SK-N-SH (cell line): ENCODE data around the gene CHMP6. TPM values are rescaled to one million over a fixed set of nuclear protein-coding genes. Genes with fewer than 3 reads are reported as not detected.
"Not testable (repeated sequence)": the region's sequence is repeated elsewhere in the genome, so short reads cannot be mapped to it uniquely, and the experiment has no call there.

Experiments used
- CTCF ChIA-PET: fragments of 300-600, 350-600 bp; formaldehyde crosslinking; extraction: SDS; loops from one replicate; lab custom pipeline; 2021; lab: Yijun Ruan, JAX
- POLR2A ChIA-PET: fragments of 350-600 bp; sonication (Branson Sonifier 250); formaldehyde crosslinking; extraction: SDS; loops from one replicate; lab custom pipeline; 2020; ENCODE audit warnings: antibody characterized with exemption, inconsistent platforms; lab: Yijun Ruan, JAX
- DNase-seq: peaks from one replicate; pipeline ENCODE4 v3.0.0; 2012
- H2AFZ ChIP-seq: fragments of 200-600 bp; sonication (generic); 2 replicates; pipeline ENCODE4 v1.8.1; 2016; ENCODE audit warnings: antibody characterized with exemption, mild to moderate bottlenecking, low read depth
- H3F3A ChIP-seq: fragments of 200-600 bp; sonication (generic); replicated peaks from 2 replicates; pipeline ENCODE3; 2016; ENCODE audit warnings: antibody characterized with exemption, mild to moderate bottlenecking; ENCODE audit not compliant: insufficient read depth
- H3K27ac ChIP-seq, 2 experiments: fragments of 200-500 bp in 1 of 2; fragments of 200-600 bp in 1 of 2; sonication (Bioruptor generic) in 1 of 2; sonication (generic), shearing (Covaris generic) in 1 of 2; 2 replicates each; pipeline versions ENCODE4 v1.5.1 to v1.6.1; 2014 to 2016; ENCODE audit warnings: low read depth in 2 of 2, inconsistent platforms in 1 of 2, low read length in 1 of 2, mild to moderate bottlenecking in 1 of 2, mixed read lengths in 1 of 2
- H3K27me3 ChIP-seq: fragments of 200-600 bp; sonication (generic), shearing (Covaris generic); 2 replicates; pipeline ENCODE4 v1.6.1; 2016; ENCODE audit warnings: mixed run types; ENCODE audit not compliant: insufficient read depth
- H3K36me3 ChIP-seq, 2 experiments: fragments of 200-500 bp in 1 of 2; fragments of 200-600 bp in 1 of 2; sonication (Bioruptor generic) in 1 of 2; sonication (generic) in 1 of 2; replicated peaks in 1 of 2; 2 replicates each; pipeline versions ENCODE3 to v1.5.1; 2014 to 2016; ENCODE audit warnings: low read length in 1 of 2, mild to moderate bottlenecking in 1 of 2; ENCODE audit not compliant: insufficient read depth in 2 of 2, control insufficient read depth in 1 of 2
- H3K4me1 ChIP-seq, 2 experiments: fragments of 200-500 bp in 1 of 2; fragments of 200-600 bp in 1 of 2; sonication (Bioruptor generic) in 1 of 2; sonication (generic), shearing (Covaris generic) in 1 of 2; 2 replicates each; pipeline versions ENCODE4 v1.5.1 to v1.6.1; 2014 to 2016; ENCODE audit warnings: low read depth in 1 of 2, low read length in 1 of 2, mixed run types in 1 of 2; ENCODE audit not compliant: insufficient read depth in 2 of 2, control insufficient read depth in 1 of 2
- H3K4me2 ChIP-seq: fragments of 200-600 bp; sonication (generic), shearing (Covaris generic); 2 replicates; pipeline ENCODE4 v1.6.1; 2017; ENCODE audit warnings: mixed run types
- H3K4me3 ChIP-seq, 2 experiments: fragments of 200-500 bp in 1 of 2; fragments of 200-600 bp in 1 of 2; sonication (Bioruptor generic) in 1 of 2; sonication (generic), shearing (Covaris generic) in 1 of 2; 2 replicates each; pipeline versions ENCODE4 v1.5.1 to v1.8.1; 2014 to 2016; ENCODE audit warnings: low read depth in 2 of 2, inconsistent platforms in 1 of 2, low read length in 1 of 2, mild to moderate bottlenecking in 1 of 2, mixed read lengths in 1 of 2, moderate library complexity in 1 of 2
- H3K79me2 ChIP-seq: fragments of 200-600 bp; sonication (generic); 2 replicates; pipeline ENCODE4 v1.8.1; 2017; ENCODE audit warnings: mild to moderate bottlenecking; ENCODE audit not compliant: insufficient read depth
- H3K9ac ChIP-seq: fragments of 200-600 bp; sonication (generic); 2 replicates; pipeline ENCODE4 v1.6.1; 2017; ENCODE audit warnings: mixed run types
- H3K9me2 ChIP-seq: fragments of 200-600 bp; sonication (generic); 2 replicates; pipeline ENCODE4 v1.6.1; 2017; ENCODE audit warnings: mixed run types
- H3K9me3 ChIP-seq: fragments of 200-600 bp; sonication (generic); 2 replicates; pipeline ENCODE4 v1.6.1; 2017; ENCODE audit warnings: mixed run types, mild to moderate bottlenecking, moderate library complexity
- H4K20me1 ChIP-seq: fragments of 200-600 bp; sonication (generic); 2 replicates; pipeline ENCODE4 v1.6.1; 2017; ENCODE audit warnings: mild to moderate bottlenecking, mixed run types; ENCODE audit not compliant: insufficient read depth
- CHD2 ChIP-seq: fragments of 150-350 bp; IDR thresholded peaks from 2 replicates; pipeline ENCODE4 v1.6.1; 2018; ENCODE audit warnings: low read length; ENCODE audit not compliant: partially characterized antibody
- CTCF ChIP-seq: fragments of 200-600 bp; sonication (generic); IDR thresholded peaks from 2 replicates; pipeline ENCODE4 v1.6.1; 2017; ENCODE audit warnings: antibody characterized with exemption, mild to moderate bottlenecking, moderate library complexity
- ELF1 ChIP-seq: IDR thresholded peaks from 2 replicates; pipeline ENCODE4 v1.4.0; 2012
- EP300 ChIP-seq, 2 experiments: IDR thresholded peaks; 2 replicates each; pipeline versions ENCODE4 v1.4.0 to v1.6.1; 2012; ENCODE audit warnings: borderline replicate concordance in 1 of 2, low read depth in 1 of 2, low read length in 1 of 2
- EZH2phosphoT487 ChIP-seq: fragments of 200-600 bp; sonication (generic); IDR thresholded peaks from 2 replicates; pipeline ENCODE4 v1.6.1; 2017; ENCODE audit warnings: low read depth, mixed run types, mild to moderate bottlenecking, antibody characterized with exemption, moderate library complexity, borderline replicate concordance
- FOXJ3 ChIP-seq: sonication (generic); formaldehyde crosslinking; IDR thresholded peaks from 2 replicates; pipeline ENCODE4 v1.5.1; 2020; ENCODE audit warnings: mild to moderate bottlenecking, missing genetic modification reagents
- FOXM1 ChIP-seq: IDR thresholded peaks from 2 replicates; pipeline ENCODE4 v1.4.0; 2012; ENCODE audit warnings: low read depth, mild to moderate bottlenecking
- GABPA ChIP-seq: IDR thresholded peaks from 2 replicates; pipeline ENCODE4 v1.4.0; 2012; ENCODE audit warnings: low read depth, mild to moderate bottlenecking
- IRF3 ChIP-seq: fragments of 150-350 bp; IDR thresholded peaks from 2 replicates; pipeline ENCODE4 v1.6.1; 2016; ENCODE audit warnings: mild to moderate bottlenecking, low read depth, low read length
- MAX ChIP-seq: IDR thresholded peaks from 2 replicates; pipeline ENCODE4 v1.4.0; 2012; ENCODE audit warnings: low read depth
- MEF2A ChIP-seq: IDR thresholded peaks from 2 replicates; pipeline ENCODE4 v1.4.0; 2012; ENCODE audit warnings: low read depth, borderline replicate concordance
- MXI1 ChIP-seq: IDR thresholded peaks from 2 replicates; pipeline ENCODE4 v1.6.1; 2012; ENCODE audit warnings: mild to moderate bottlenecking, low read depth, low read length, improper control_type of control experiment
- NFIC ChIP-seq: IDR thresholded peaks from 2 replicates; pipeline ENCODE4 v1.4.0; 2012; ENCODE audit warnings: borderline replicate concordance
- NRF1 ChIP-seq: IDR thresholded peaks from 2 replicates; pipeline ENCODE4 v1.6.1; 2012; ENCODE audit warnings: low read depth, mild to moderate bottlenecking, low read length
- PBX3 ChIP-seq: IDR thresholded peaks from 2 replicates; pipeline ENCODE4; 2012
- RFX5 ChIP-seq: IDR thresholded peaks from 2 replicates; pipeline ENCODE4 v1.6.1; 2012; ENCODE audit warnings: mild to moderate bottlenecking, improper control_type of control experiment, low read length
- RXRA ChIP-seq: IDR thresholded peaks from 2 replicates; pipeline ENCODE4 v1.4.0; 2012; ENCODE audit warnings: low read depth, mild to moderate bottlenecking, borderline replicate concordance
- TEAD4 ChIP-seq: IDR thresholded peaks from 2 replicates; pipeline ENCODE4 v1.4.0; 2012; ENCODE audit warnings: mild to moderate bottlenecking, borderline replicate concordance; ENCODE audit not compliant: insufficient read depth
- USF1 ChIP-seq: IDR thresholded peaks from 2 replicates; pipeline ENCODE4 v1.4.0; 2012; ENCODE audit warnings: low read depth, borderline replicate concordance
- WGBS: methylation state at CpG from one replicate; pipeline ENCODE4 v1.1.6; 2017; ENCODE audit warnings: low lambda C conversion rate; 5-methylcytosine and 5-hydroxymethylcytosine counted together
- polyA plus RNA-seq, 3 experiments: library from polyadenylated mRNA; depleted of rRNA; stranded (reverse); fragments of >200 nt; gene quantifications; 2 replicates each; pipeline ENCODE4 v1.2.3, GENCODE V29; 2012

CHMP6 gene
- polyA plus RNA-seq, 1 of the 3 experiments (the other 2 are of a cell fraction): 44.1 TPM

- H3K4me3 ChIP-seq: no peak overlapping the region
- WGBS: 48% methylated on average over 2 of the region's 2 CpGs
- ChIA-PET CTCF (interaction anchor here (1.2 to 19.0 kb wide), 2 partner anchors 83 to 184 kb away, joined by 3 to 668 read pairs; no protein-coding TSS in a partner anchor), POLR2A (no interaction called here)
- H3K27ac ChIP-seq: no peak overlapping the region
- no peaks in the 10 kb centered on the region for H3K79me2 ChIP-seq
- no peaks in the 10 kb centered on the region for H3K9me3 ChIP-seq
- TF ChIP-seq PBX3 (no peak), EP300 (IDR thresholded peaks at IDR 0.05; ENCODE audit: borderline replicate concordance in 1 of 2, low read depth in 1 of 2, low read length in 1 of 2) (no peak), RXRA (no peak), GABPA (no peak), MEF2A (no peak), NRF1 (no peak), CTCF (no peak), FOXJ3 (CRISPR knock-in tag) (no peak), CHD2 (no peak), TEAD4 (no peak), MAX (no peak), RFX5 (no peak), ELF1 (no peak), NFIC (no peak), EZH2phosphoT487 (no peak), FOXM1 (no peak), USF1 (no peak), MXI1 (no peak), IRF3 (no peak)
- H3K27me3 ChIP-seq: peaks cover 10% of the 10 kb centered on the region
- H3K4me1 ChIP-seq: peaks cover 0 to 9% of the 10 kb centered on the region in 2 experiments; a peak in 1 of 4 replicates
- no peaks in the 10 kb centered on the region for H4K20me1 ChIP-seq
- H3K9ac ChIP-seq: no peak overlapping the region
- no peaks in the 10 kb centered on the region for H3K36me3 ChIP-seq
- H2AFZ ChIP-seq: no peak overlapping the region
- no peaks in the 10 kb centered on the region for H3F3A ChIP-seq
- no peaks in the 10 kb centered on the region for H3K9me2 ChIP-seq
- DNase-seq: no peak
- H3K4me2 ChIP-seq: no peak overlapping the region
These were observed 24.9 kb downstream of the CHMP6 start for GRCh38 chr17:81016575-81016974.

- DNase-seq, H3K36me3 ChIP-seq, H3K79me2 ChIP-seq, H3K4me2 ChIP-seq, H3K4me3 ChIP-seq, H3K9me3 ChIP-seq, H3K9me2 ChIP-seq, H3K27ac ChIP-seq, H2AFZ ChIP-seq, H3F3A ChIP-seq, H4K20me1 ChIP-seq, H3K9ac ChIP-seq, POLR2A ChIA-PET: not testable (repeated sequence)
- WGBS: 51% methylated on average over 4 of the region's 4 CpGs
- CTCF ChIA-PET: interaction anchor here (1.2 to 19.0 kb wide), 2 partner anchors 83 to 183 kb away, joined by 3 to 668 read pairs; no protein-coding TSS in a partner anchor
- Histone ChIP-seq H3K27me3 (peaks cover 10% of the 10 kb centered on the region), H3K4me1 (peaks cover 0 to 11% of the 10 kb centered on the region in 2 experiments; a peak in 1 of 4 replicates)
These were observed 25.7 kb downstream of the CHMP6 start for GRCh38 chr17:81017330-81017729.
